WTC11 (cell line): ENCODE data around the gene PLEKHG7. TPM values are rescaled to one million over a fixed set of nuclear protein-coding genes. Genes with fewer than 3 reads are reported as not detected.

Experiments used
- ATAC-seq: fragments of 200-7000 bp; cut with Tn5 transposase; 2 replicates; pipeline ENCODE4 v1.10.0; 2021; ENCODE audit warnings: mild to moderate bottlenecking, moderate library complexity
- CTCF ChIA-PET: fragments of 300-600 bp; sonication (Branson Sonifier 250); formaldehyde crosslinking; loops from one replicate; lab custom pipeline; 2021; ENCODE audit warnings: antibody characterized with exemption; lab: Charles Lee
- POLR2A ChIA-PET: fragments of 350-600 bp; sonication (Branson Sonifier 250); formaldehyde crosslinking; loops from one replicate; lab custom pipeline; 2021; ENCODE audit warnings: antibody characterized with exemption; lab: Charles Lee
- DNase-seq: peaks from one replicate; pipeline ENCODE4 v3.0.0; 2021; ENCODE audit warnings: low spot score
- H3K27ac Mint-ChIP-seq: 2 replicates; pipeline ENCODE4 v1.8.0; 2021; ENCODE audit warnings: mixed read lengths
- H3K27me3 Mint-ChIP-seq: 2 replicates; pipeline ENCODE4 v1.8.0; 2021; ENCODE audit warnings: low read depth, mild to moderate bottlenecking, moderate library complexity, mixed read lengths
- H3K36me3 Mint-ChIP-seq: 2 replicates; pipeline ENCODE4 v1.8.0; 2021; ENCODE audit warnings: mixed read lengths
- H3K4me1 Mint-ChIP-seq: 2 replicates; pipeline ENCODE4 v1.8.0; 2022; ENCODE audit warnings: mixed read lengths
- H3K4me3 Mint-ChIP-seq: 2 replicates; pipeline ENCODE4 v1.8.0; 2021; ENCODE audit warnings: mild to moderate bottlenecking, moderate library complexity, mixed read lengths
- H3K9me3 Mint-ChIP-seq: 2 replicates; pipeline ENCODE4 v1.8.0; 2021; ENCODE audit warnings: mixed read lengths
- ATF6 ChIP-seq: sonication (generic); formaldehyde crosslinking; IDR thresholded peaks from 2 replicates; pipeline ENCODE4 v1.8.1; 2023; ENCODE audit warnings: mild to moderate bottlenecking, missing genetic modification reagents
- CDX4 ChIP-seq: fragments of 250-450 bp; sonication (Bioruptor Pico); IDR thresholded peaks from 2 replicates; pipeline ENCODE4 v1.9.0; 2021; ENCODE audit warnings: moderate library complexity, mild to moderate bottlenecking, inconsistent platforms, borderline replicate concordance
- E2F4 ChIP-seq: sonication (generic); formaldehyde crosslinking; IDR thresholded peaks from 2 replicates; pipeline ENCODE4 v1.8.1; 2022; ENCODE audit warnings: low read depth, mild to moderate bottlenecking, moderate library complexity, missing genetic modification reagents, borderline replicate concordance
- FOXK1 ChIP-seq: sonication (generic); formaldehyde crosslinking; IDR thresholded peaks from 2 replicates; pipeline ENCODE4 v1.8.0; 2022; ENCODE audit warnings: mild to moderate bottlenecking, moderate library complexity, missing genetic modification reagents
- GABPB1 ChIP-seq: sonication (generic); formaldehyde crosslinking; IDR thresholded peaks from 2 replicates; pipeline ENCODE4 v1.8.1; 2023; ENCODE audit warnings: mild to moderate bottlenecking, missing genetic modification reagents
- HMGA2 ChIP-seq: fragments of 250-450 bp; sonication (Bioruptor Pico); IDR thresholded peaks from 2 replicates; pipeline ENCODE4 v1.4.0; 2021; ENCODE audit warnings: mild to moderate bottlenecking, moderate library complexity
- HMGXB4 ChIP-seq: sonication (generic); formaldehyde crosslinking; IDR thresholded peaks from 2 replicates; pipeline ENCODE4 v1.8.1; 2023; ENCODE audit warnings: mild to moderate bottlenecking, moderate library complexity, missing genetic modification reagents
- MAX ChIP-seq: sonication (generic); formaldehyde crosslinking; IDR thresholded peaks from 2 replicates; pipeline ENCODE4 v1.8.0; 2022; ENCODE audit warnings: mild to moderate bottlenecking, missing genetic modification reagents
- MYBL2 ChIP-seq: sonication (generic); formaldehyde crosslinking; IDR thresholded peaks from 2 replicates; pipeline ENCODE4 v1.8.1; 2023; ENCODE audit warnings: mild to moderate bottlenecking, moderate library complexity, missing genetic modification reagents
- SMAD3 ChIP-seq: sonication (generic); formaldehyde crosslinking; IDR thresholded peaks from 2 replicates; pipeline ENCODE4 v1.8.0; 2022; ENCODE audit warnings: missing genetic modification reagents, mild to moderate bottlenecking, borderline replicate concordance
- SOX15 ChIP-seq: fragments of 250-450 bp; sonication (Bioruptor Pico); IDR thresholded peaks from 2 replicates; pipeline ENCODE4 v1.9.0; 2021; ENCODE audit warnings: mild to moderate bottlenecking
- USF2 ChIP-seq: sonication (generic); formaldehyde crosslinking; IDR thresholded peaks from 2 replicates; pipeline ENCODE4 v1.8.1; 2023; ENCODE audit warnings: mild to moderate bottlenecking, missing genetic modification reagents, moderate library complexity
- ZNF121 ChIP-seq: sonication (generic); formaldehyde crosslinking; IDR thresholded peaks from 2 replicates; pipeline ENCODE4 v1.8.0; 2023; ENCODE audit warnings: missing genetic modification reagents
- ZNF232 ChIP-seq: sonication (generic); formaldehyde crosslinking; IDR thresholded peaks from 2 replicates; pipeline ENCODE4 v1.8.0; 2022; ENCODE audit warnings: mild to moderate bottlenecking, missing genetic modification reagents
- ZNF281 ChIP-seq: sonication (generic); formaldehyde crosslinking; IDR thresholded peaks from 2 replicates; pipeline ENCODE4 v1.8.0; 2023; ENCODE audit warnings: mild to moderate bottlenecking, missing genetic modification reagents
- ZNF425 ChIP-seq: fragments of 250-450 bp; sonication (Bioruptor Pico); conservative IDR thresholded peaks from 2 replicates; pipeline ENCODE4 v1.9.0; 2021; ENCODE audit warnings: mild to moderate bottlenecking
- ZNF671 ChIP-seq: fragments of 250-450 bp; sonication (Bioruptor Pico); IDR thresholded peaks from 2 replicates; pipeline ENCODE4 v1.8.0; 2021; ENCODE audit warnings: mild to moderate bottlenecking
- total RNA-seq: library from RNA; stranded (reverse); gene quantifications from 3 replicates; pipeline ENCODE4 v1.2.3, GENCODE V29; 2021

Gene PLEKHG7
- total RNA-seq, 1 experiment from 2014 or later, result not detected

- no peak for ATAC-seq
- POLR2A ChIA-PET, result no interaction called here
- CTCF ChIA-PET, result interaction anchor here (1.0 kb wide), 1 partner anchor 12 kb away, joined by 4 read pairs; no protein-coding TSS in a partner anchor
Observed at GRCh38 chr12:92729773-92730305, 27.1 kb downstream of the PLEKHG7 start.

GRCh38 chr12:92730758-92731157, 28.0 kb downstream of the PLEKHG7 start:
- Mint-ChIP-seq H3K27ac (no peak overlapping the region), H3K4me3 (no peak overlapping the region), H3K4me1 (0 out of 2 replicates have a peak, but pooled peaks cover 3% of the 10 kb centered on the region), H3K36me3 (no peaks in the 10 kb centered on the region), H3K27me3 (no peaks in the 10 kb centered on the region), H3K9me3 (0 out of 2 replicates have a peak, but pooled peaks cover 3% of the 10 kb centered on the region)
- CTCF ChIA-PET, result no interaction called here
- DNase-seq (no peak), ATAC-seq (no peak)
- POLR2A ChIA-PET, result no interaction called here
- TF ChIP-seq E2F4, result no peak

More at GRCh38 chr12:92729773-92730305, 27.1 kb downstream of the PLEKHG7 start:
- no peaks in the 10 kb centered on the region for H3K4me1 Mint-ChIP-seq
- no peak for DNase-seq
- no peak for TF ChIP-seq USF2 (CRISPR knock-in tag)
- H3K9me3 Mint-ChIP-seq, result peaks cover 8% of the 10 kb centered on the region
- H3K4me3 Mint-ChIP-seq, result no peak overlapping the region
- no peak overlapping the region for H3K27ac Mint-ChIP-seq
- peaks cover 6% of the 10 kb centered on the region; the same call in 1 of the 2 replicates for H3K36me3 Mint-ChIP-seq
- no peaks in the 10 kb centered on the region for H3K27me3 Mint-ChIP-seq

GRCh38 chr12:92732216-92732615, 29.4 kb downstream of the PLEKHG7 start:
- TF ChIP-seq ZNF232 (CRISPR knock-in tag) (no peak), ZNF121 (CRISPR knock-in tag) (no peak), ATF6 (no peak), ZNF671 (no peak), ZNF425 (CRISPR knock-in tag) (no peak), HMGXB4 (CRISPR knock-in tag) (no peak), GABPB1 (CRISPR knock-in tag) (no peak), MAX (CRISPR knock-in tag) (no peak), HMGA2 (CRISPR knock-in tag) (no peak), FOXK1 (CRISPR knock-in tag) (no peak), SMAD3 (CRISPR knock-in tag) (no peak), ZNF281 (no peak), CDX4 (CRISPR knock-in tag) (no peak), SOX15 (CRISPR knock-in tag) (no peak), MYBL2 (no peak)
- Mint-ChIP-seq H3K4me1 (peaks cover 13% of the 10 kb centered on the region), H3K36me3 (no peaks in the 10 kb centered on the region), H3K27ac (no peak overlapping the region), H3K27me3 (no peaks in the 10 kb centered on the region), H3K4me3 (no peak overlapping the region), H3K9me3 (0 out of 2 replicates have a peak, but pooled peaks cover 3% of the 10 kb centered on the region)
- ChIA-PET CTCF (no interaction called here), POLR2A (no interaction called here)
- ATAC-seq, result no peak
- DNase-seq, result no peak
